ENCODE measurements around the gene ACIN1.

DNA sequence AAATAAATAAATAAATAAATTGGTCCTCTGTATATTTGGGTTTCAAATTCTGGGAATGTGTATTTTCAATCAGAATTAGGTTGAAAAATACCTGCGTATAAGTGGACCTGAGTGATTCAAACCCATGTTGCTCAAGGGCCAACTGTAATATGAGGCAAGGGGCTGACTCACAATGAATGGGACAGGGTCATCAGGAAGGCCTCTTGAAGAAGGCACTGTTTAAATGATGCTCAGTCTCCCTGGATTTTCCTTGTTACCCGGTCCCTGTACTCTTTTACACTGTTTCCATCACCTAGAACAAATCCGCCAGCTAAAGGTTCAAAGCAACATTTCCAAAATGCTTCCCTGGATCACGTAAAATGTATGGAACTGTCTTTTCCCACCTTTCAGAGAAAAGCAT, 64.0 kb downstream of the ACIN1 start:
- TF ChIP-seq, protein P1, sequence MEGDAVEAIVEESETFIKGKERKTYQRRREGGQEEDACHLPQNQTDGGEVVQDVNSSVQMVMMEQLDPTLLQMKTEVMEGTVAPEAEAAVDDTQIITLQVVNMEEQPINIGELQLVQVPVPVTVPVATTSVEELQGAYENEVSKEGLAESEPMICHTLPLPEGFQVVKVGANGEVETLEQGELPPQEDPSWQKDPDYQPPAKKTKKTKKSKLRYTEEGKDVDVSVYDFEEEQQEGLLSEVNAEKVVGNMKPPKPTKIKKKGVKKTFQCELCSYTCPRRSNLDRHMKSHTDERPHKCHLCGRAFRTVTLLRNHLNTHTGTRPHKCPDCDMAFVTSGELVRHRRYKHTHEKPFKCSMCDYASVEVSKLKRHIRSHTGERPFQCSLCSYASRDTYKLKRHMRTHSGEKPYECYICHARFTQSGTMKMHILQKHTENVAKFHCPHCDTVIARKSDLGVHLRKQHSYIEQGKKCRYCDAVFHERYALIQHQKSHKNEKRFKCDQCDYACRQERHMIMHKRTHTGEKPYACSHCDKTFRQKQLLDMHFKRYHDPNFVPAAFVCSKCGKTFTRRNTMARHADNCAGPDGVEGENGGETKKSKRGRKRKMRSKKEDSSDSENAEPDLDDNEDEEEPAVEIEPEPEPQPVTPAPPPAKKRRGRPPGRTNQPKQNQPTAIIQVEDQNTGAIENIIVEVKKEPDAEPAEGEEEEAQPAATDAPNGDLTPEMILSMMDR (conservative IDR thresholded peaks at IDR 0.05 in 1 of 2, IDR thresholded peaks at IDR 0.05 in 1 of 2; ENCODE audit: low read depth in 1 of 2, low read length in 2 of 2), result no peak
- TF ChIP-seq EZH2 (IDR thresholded peaks at IDR 0.05; ENCODE audit: low read length, missing control alignments), result no peak

All from fibroblast of lung (primary cell).